CD4-positive, alpha-beta T cell treated with Interleukin-17A for 1 hour (primary cell): Measurements from ENCODE around the gene RIMS1.

Source experiments
- DNase-seq: peaks from one replicate; pipeline ENCODE4 v3.0.0-alpha.2; 2020

RIMS1 gene

GRCh38 chr6:72418495-72418894, 532.1 kb downstream of the RIMS1 start:
- no peak for DNase-seq

DNA sequence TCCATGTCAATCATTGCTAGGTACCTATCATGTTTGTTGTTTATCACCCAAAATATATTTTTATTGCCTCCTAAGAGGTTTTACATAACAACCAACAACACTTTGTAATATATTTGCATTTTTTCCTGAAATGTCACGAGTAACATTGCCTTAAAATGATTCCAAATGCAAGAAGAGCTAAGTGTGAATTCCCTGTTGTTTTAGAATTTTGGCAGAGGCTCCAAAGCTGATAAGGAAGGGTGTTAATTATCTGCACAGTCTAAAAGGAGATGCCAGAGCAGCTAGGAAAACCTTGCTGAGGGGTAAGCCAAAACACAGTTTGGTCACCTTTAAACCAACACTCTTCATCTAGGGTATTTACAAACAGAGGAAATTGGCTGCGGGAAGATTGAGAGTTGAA, 533.6 kb downstream of the RIMS1 start:
- DNase-seq, result no peak

DNA sequence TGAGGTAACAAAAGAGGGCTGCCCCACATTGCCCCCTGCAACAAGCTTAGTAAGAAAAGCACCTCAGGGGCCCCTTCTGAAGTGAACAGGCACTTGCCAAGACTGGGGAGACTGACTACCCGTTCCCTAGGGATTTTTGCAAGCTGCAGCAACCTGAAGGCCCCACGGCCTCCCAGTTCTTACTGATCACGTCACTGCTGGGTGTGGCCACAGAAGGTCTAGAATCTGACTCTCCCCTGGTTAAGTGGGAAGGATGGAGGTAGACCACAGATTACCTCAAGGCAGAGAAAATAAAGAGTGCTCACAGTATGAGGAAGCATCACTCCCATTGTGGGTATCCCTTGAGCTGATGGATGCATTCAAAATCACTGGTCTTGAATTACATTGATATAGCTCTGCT, 534.1 kb downstream of the RIMS1 start:
- no peak for DNase-seq

GRCh38 chr6:72421387-72421786, 535.0 kb downstream of the RIMS1 start:
- DNase-seq, result no peak

DNA sequence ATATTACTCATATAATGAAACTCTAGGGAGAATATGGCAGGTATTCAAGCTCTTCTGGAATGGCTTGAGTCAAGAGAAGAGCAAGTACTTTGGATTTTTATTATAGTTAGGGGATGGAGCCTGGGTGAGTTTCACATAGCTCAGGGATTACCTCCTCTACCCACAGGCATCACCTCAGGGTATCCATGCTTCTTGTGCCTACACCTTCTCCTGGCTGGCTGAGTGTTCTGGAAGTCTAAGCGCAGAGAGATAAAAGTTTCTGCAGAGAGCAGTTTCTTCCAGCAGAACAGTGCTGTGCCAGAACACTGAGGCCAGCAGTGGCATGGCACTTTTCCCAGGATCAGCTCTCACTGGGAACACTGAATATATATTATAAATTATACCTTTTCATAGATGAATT, 535.8 kb downstream of the RIMS1 start:
- DNase-seq, result no peak

GRCh38 chr6:72424476-72424875, 538.1 kb downstream of the RIMS1 start:
- DNase-seq, result no peak

DNA sequence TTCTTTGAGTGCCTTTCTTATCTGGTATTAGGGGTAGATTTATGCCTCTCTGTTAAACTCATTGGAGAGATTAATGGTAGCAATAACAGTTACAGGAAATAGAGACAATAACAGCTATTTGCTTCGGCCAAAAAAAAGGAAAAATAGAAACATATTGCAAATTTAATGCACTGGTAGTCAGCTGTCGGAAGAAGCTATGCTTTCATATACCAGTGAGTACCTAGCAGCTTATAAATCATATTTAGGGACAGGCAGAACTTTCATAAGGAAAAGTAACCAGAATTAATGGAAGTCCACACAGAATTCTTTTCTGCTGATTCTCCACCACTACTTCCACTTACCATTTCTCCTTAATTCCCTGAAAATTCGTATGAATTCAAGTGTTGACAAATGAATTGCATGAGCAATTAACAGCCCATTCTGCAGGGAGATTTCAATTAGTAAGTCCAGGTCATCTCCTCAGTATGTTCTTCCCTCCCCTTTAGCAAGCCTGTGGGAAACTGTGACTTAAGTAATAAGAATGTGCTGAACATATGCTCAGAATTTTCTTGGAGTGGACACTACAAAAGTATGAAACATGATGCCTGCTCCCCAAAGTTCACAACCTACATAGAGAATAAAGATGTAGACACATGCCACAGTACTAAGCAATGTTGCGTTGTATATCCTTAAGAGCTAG, 538.8 kb downstream of the RIMS1 start:
- no peak for DNase-seq

DNA sequence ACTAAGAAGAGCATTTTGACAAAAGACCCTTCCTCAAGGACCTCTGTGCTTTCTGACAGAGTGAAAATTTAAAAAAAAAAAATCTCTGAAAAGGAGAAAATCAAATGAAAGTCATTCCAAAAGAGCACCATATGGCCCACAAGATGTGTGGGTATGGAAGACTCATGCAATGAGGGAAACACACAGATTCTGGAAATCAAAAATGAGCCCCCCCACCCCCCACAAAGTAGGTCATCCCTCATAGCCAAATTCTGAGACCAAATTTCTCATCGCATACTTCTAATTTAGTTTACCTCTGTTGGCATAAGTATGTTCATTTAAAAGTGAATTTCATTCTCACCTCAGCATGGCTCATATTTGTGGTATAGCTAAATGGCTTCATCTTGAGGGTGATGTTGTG, 554.3 kb downstream of the RIMS1 start:
- DNase-seq, result no peak

DNA sequence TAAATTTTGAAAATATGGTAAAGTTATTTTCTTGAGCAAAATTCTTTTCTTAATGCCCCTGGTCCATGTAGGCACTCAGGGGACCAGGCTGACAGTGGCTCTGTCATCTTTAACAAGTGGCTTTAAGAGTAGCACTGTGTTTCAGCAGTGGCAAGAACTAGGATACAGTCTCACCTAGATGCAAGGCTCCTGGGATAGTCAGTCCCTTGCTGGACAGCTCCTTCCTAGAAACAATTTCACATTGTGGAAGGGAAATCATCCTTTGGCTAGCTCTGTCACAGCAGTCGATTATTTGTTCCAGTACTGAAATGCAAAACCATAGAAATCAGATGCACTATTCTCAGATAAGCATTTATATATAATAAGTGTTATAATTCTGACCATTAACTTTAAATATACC, 560.1 kb downstream of the RIMS1 start:
- DNase-seq, result no peak
